Stimulated activated naive B cell treated with anti-CD40 and anti-IgM and Interleukin-4, amounts not matched to agents 10 μg/mL and 1 μg/mL and 100 μg/mL, for 72 hours (primary cell): ENCODE measurements around the gene FAM200C.
"Not testable (repeated sequence)": the region's sequence is repeated elsewhere in the genome, so short reads cannot be mapped to it uniquely, and the experiment has no call there.

Source experiments
- ATAC-seq, 2 donors: fragments of 150-1000 bp; cut with Tn5 transposase; replicated peaks; 2 replicates each; pipeline ENCODE4 v1.10.0; 2021; ENCODE audit warnings: moderate library complexity in 1 of 2
- DNase-seq: peaks from one replicate; pipeline ENCODE4 v3.0.0; 2021
- H3K27ac Mint-ChIP-seq: one replicate; pipeline ENCODE4 v1.8.0; 2022; ENCODE audit warnings: mild to moderate bottlenecking, mixed read lengths
- H3K27me3 Mint-ChIP-seq, 2 donors: one replicate each; pipeline ENCODE4 v1.8.0; 2022; ENCODE audit warnings: mixed read lengths in 2 of 2
- H3K36me3 Mint-ChIP-seq, 2 donors: one replicate each; pipeline ENCODE4 v1.8.0; 2022; ENCODE audit warnings: mixed read lengths in 2 of 2, mild to moderate bottlenecking in 1 of 2
- H3K4me1 Mint-ChIP-seq, 2 donors: one replicate each; pipeline ENCODE4 v1.8.0; 2022; ENCODE audit warnings: mixed read lengths in 2 of 2, mild to moderate bottlenecking in 1 of 2
- H3K4me3 Mint-ChIP-seq, 2 donors: one replicate each; pipeline ENCODE4 v1.8.0; 2022; ENCODE audit warnings: mild to moderate bottlenecking in 2 of 2, mixed read lengths in 2 of 2, moderate library complexity in 1 of 2
- H3K9me3 Mint-ChIP-seq, 2 donors: one replicate each; pipeline ENCODE4 v1.8.0; 2022; ENCODE audit warnings: mixed read lengths in 2 of 2, mild to moderate bottlenecking in 1 of 2

The FAM200C gene

DNA sequence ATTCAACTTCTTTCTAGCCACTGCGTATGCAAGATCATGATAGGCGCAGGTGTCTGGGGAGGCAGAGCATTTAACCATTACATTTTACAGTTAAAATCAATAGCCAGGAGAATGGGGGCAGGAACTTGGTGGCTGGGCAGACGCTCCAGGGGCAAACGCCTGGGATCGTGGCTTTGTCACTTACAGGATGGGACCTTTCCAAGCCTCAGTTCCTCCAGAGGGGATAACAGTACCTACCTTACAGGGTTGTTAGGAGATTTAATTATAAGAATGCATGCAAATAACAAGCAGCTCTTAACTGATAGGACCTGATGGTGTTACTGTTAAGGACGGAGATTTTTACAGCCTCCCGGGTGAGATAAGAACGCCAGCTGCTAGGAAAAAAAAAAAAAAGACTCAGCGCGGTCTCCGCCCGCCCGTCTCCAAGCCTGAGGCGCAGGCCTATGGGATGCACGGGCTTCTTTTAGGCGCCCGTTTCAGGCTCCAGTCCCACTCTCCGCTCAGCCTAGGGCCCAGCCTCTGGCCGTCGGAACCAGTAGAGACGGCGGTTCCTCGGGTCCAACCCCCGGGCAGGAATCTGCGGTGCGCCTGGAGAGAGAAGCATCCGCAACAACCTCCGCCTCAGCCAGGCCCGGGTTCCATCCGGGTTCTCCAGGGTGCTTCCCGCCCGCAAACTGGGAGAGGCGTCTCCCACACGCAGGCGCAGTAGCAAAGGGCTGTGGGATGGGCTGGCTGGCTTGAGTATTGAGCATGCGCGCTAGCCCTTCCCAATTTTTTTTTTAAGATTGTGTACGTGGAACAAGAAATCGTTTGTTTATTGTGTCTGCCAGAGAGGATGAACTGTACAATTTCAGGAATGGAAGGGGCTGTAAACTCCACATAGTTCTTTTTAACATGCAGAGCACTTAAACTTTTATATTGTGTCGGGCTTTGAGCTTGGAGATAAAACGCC, at the start of gene FAM200C:
FAM200C (minus strand) TSS at position 653 of the 952 bp plus-strand sequence. CDS start 4,564 bp downstream, outside the sequence.
- DNase-seq (peak; percentile 71), ATAC-seq (peak; percentile 89 to 92)
- H3K36me3 Mint-ChIP-seq, result peaks cover 12 to 16% of the 10 kb centered on the region in 2 donors
- peak within 1 kb of the TSS; percentile 92 for H3K27ac Mint-ChIP-seq
- peak within 1 kb of the TSS; percentile 90 to 93 for H3K4me3 Mint-ChIP-seq
- no peaks in the 10 kb centered on the region for H3K27me3 Mint-ChIP-seq
- H3K9me3 Mint-ChIP-seq, result no peaks in the 10 kb centered on the region
- peaks cover 5 to 6% of the 10 kb centered on the region in 2 donors for H3K4me1 Mint-ChIP-seq

DNA sequence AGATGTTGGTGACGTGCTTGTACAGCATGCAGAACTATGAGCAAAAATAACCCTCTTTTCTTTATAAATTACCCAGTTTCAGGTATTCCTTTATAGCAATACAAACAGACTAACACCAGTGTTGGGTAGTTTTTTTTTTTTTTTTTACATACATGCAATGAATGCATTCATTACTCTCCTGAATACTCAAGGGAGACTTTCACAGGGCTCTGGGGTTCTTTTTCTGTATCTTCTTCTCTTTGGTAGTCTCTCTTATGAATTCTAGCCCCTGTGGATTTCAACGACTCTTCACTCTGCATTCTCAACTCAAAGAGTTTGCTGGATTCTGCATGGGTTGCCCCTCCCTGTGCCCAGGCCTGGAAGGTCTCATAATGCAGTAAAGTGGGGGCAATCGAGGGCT, 49.6 kb upstream of the FAM200C start:
- H3K4me3 Mint-ChIP-seq, result no peak overlapping the region
- H3K27me3 Mint-ChIP-seq, result peaks cover 13 to 14% of the 10 kb centered on the region in 2 donors
- H3K4me1 Mint-ChIP-seq, result peaks cover 17 to 42% of the 10 kb centered on the region in 2 donors
- peaks cover 0 to 12% of the 10 kb centered on the region in 2 donors for H3K36me3 Mint-ChIP-seq
- ATAC-seq (no peak), DNase-seq (no peak)
- no peak overlapping the region for H3K27ac Mint-ChIP-seq
- H3K9me3 Mint-ChIP-seq, result peaks cover 3 to 5% of the 10 kb centered on the region in 2 donors

DNA sequence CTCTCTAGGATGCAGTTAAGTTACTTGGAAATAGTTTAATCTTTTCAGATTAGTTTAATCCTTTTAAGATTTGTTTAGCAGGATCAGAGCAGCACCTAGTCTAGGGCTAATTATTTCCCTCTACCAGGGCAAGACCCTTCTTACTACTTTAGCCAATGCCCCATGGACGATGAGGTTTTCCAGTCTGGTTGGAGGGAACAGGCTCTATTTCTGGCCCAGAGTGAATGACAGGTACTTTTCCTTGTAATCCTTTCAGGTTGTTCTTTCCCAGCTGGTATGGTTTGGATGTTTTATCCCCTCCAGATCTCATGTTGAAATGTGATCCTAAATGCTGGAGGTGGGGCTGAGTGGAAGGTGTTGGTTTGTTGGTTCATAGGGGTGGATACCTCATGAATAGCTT, 49.0 kb upstream of the FAM200C start:
- peaks cover 0 to 14% of the 10 kb centered on the region in 2 donors for H3K36me3 Mint-ChIP-seq
- no peak overlapping the region for H3K4me3 Mint-ChIP-seq
- peaks cover 8 to 10% of the 10 kb centered on the region in 2 donors for H3K27me3 Mint-ChIP-seq
- ATAC-seq (no peak), DNase-seq (no peak)
- no peak overlapping the region for H3K27ac Mint-ChIP-seq
- peaks cover 3 to 5% of the 10 kb centered on the region in 2 donors for H3K9me3 Mint-ChIP-seq
- peaks cover 18 to 41% of the 10 kb centered on the region in 2 donors for H3K4me1 Mint-ChIP-seq

DNA sequence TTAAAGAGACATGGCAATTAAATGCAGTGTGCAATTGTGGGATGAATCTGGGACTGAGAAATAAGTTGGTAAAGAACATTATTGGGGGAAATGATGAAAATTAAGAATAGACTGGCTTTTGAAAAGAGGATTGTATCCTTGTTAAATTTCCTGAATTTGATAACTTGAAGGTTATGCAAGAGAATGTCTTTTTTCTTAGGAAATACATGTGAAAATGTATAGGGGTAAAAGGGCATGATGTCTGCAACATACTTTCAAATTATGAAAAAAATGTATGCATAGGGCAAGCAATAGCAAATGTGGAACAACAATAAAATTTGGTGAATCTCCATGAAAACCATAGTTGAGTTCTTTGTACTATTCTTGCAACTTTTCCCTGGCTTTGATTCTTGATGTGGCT, 45.9 kb upstream of the FAM200C start:
- peaks cover 24 to 55% of the 10 kb centered on the region in 2 donors for H3K4me1 Mint-ChIP-seq
- ATAC-seq (no peak), DNase-seq (no peak)
- no peaks in the 10 kb centered on the region for H3K27me3 Mint-ChIP-seq
- H3K27ac Mint-ChIP-seq, result no peak overlapping the region
- H3K9me3 Mint-ChIP-seq, result peaks cover 3 to 5% of the 10 kb centered on the region in 2 donors
- H3K36me3 Mint-ChIP-seq, result peaks cover 0 to 15% of the 10 kb centered on the region in 2 donors
- H3K4me3 Mint-ChIP-seq, result no peak overlapping the region

DNA sequence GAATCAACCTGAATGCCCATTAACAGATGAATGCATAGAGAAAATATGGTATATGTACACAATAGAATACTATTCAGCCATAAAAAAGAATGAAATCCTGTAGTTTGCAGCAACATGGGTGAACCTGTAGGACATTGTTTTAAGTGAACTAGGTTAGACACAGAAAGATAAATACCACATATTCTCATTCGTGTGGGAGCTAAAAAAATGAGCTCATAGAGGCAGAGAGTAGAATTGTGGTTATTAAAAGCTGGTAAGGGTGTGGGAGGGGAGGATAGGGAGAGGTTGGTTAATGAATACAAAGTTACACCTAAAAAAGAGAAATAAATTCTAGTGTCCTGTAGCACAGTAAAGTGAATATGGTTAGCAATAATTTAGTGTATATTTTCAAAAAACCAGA, 45.3 kb upstream of the FAM200C start:
- Mint-ChIP-seq H3K27ac (no peak overlapping the region), H3K4me3 (no peak overlapping the region), H3K9me3 (peaks cover 3 to 5% of the 10 kb centered on the region in 2 donors), H3K27me3 (no peaks in the 10 kb centered on the region), H3K4me1 (peaks cover 24 to 50% of the 10 kb centered on the region in 2 donors), H3K36me3 (peaks cover 0 to 15% of the 10 kb centered on the region in 2 donors)
- peak; percentile 38 for ATAC-seq
- DNase-seq, result no peak

DNA sequence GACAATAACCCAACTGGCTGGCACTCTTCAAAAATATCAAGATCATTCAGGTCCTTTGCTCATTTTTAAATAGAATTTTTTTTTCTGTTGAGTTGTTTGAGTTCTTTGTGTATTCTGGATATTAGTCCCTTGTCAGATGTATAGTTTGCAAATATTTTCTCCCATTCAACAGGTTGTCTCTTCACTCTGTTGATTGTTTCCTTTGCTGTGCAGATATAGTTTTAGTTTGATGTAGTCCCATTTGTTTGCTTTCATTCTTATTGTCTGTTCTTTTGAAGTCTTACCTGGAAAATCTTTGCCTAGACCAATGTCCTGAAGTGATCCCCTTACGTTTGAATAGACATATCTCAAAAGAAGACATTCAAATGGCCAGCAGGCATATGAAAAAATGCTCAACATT, 44.6 kb upstream of the FAM200C start:
- Mint-ChIP-seq H3K4me3 (no peak overlapping the region), H3K36me3 (peaks cover 0 to 11% of the 10 kb centered on the region in 2 donors), H3K27me3 (no peaks in the 10 kb centered on the region), H3K9me3 (peaks cover 0 to 1% of the 10 kb centered on the region in 2 donors), H3K4me1 (peaks cover 24 to 43% of the 10 kb centered on the region in 2 donors), H3K27ac (no peak overlapping the region)
- no peak for DNase-seq
- no peak for ATAC-seq

DNA sequence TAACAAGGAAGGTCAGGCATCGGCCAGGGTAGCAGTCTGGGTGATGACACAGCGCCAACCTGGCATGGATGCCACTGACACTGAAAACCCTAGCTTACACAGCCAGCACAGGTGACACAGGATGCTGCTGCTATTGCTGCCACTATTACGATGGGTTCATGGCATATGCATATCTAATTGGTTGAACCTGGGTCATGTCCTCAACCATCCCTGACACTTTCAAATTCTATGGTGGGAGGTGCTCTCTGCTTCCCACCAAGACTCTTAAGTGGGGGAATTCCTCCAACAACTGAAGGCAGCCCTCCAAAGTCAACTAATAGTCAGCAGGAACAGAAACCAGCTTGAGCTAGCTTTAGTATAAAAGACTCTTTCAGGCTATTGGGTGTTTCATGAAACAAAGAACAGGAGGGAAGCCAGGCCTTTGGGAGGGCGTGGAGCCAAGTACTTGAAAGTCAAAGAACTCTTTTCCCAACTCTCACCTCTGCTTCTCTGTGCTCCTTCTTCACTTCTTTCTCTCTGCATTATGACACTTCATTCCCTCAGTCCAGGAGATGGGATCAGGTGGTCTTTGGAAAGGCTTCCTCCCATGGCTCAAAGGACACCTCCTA, 43.1 kb upstream of the FAM200C start:
- no peak overlapping the region for H3K4me3 Mint-ChIP-seq
- peaks cover 33 to 55% of the 10 kb centered on the region in 2 donors for H3K4me1 Mint-ChIP-seq
- no peak for ATAC-seq
- no peak for DNase-seq
- no peaks in the 10 kb centered on the region for H3K9me3 Mint-ChIP-seq
- H3K27me3 Mint-ChIP-seq, result no peaks in the 10 kb centered on the region
- H3K27ac Mint-ChIP-seq, result no peak overlapping the region
- peaks cover 0 to 7% of the 10 kb centered on the region in 2 donors for H3K36me3 Mint-ChIP-seq

DNA sequence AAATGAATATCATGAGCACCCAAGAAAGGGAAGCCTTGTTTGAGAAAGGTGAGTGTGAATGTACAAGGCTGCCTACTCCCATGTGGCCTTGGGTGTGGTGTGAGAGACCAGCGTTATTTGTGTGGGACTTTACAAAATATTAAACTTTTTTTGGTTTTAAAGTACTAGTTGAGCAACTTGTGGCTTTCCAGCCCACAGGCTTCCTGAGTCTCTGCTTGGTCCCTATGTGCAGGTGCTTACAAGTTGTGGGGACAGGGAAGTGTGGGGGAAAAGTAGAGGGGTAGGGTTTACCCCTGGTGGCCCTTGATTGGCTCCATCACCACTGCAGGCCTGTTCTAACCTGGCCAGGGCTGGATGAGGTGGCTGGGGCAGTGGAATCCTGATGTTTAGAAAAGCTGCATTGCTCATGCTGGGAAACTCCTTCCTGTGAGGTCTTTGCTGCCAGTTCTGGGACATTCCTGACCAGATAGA, 41.5 kb upstream of the FAM200C start:
- H3K9me3 Mint-ChIP-seq, result no peaks in the 10 kb centered on the region
- ATAC-seq (no peak), DNase-seq (no peak)
- H3K27me3 Mint-ChIP-seq, result no peaks in the 10 kb centered on the region
- peaks cover 0 to 3% of the 10 kb centered on the region in 2 donors for H3K36me3 Mint-ChIP-seq
- peaks cover 37 to 60% of the 10 kb centered on the region in 2 donors for H3K4me1 Mint-ChIP-seq
- H3K4me3 Mint-ChIP-seq, result no peak overlapping the region
- no peak overlapping the region for H3K27ac Mint-ChIP-seq

DNA sequence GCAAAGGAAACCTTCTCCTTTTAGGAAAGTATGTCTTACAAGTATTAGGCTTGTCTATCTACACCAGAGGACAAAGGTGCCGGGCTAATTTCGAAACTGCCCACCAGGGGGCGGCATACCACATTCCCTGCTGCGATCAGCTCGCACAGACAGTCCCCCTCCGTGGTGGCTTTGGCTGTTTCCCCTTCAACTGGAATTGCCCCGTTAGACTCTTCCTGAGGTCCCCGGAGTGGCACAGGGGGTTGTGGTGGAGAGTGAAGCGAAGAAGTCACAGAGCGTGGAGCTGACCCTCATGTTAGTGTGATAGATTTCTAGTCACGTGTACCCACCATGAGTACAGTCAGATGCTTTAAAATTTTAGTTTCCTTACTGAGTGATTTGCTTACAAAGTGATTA, 39.3 kb upstream of the FAM200C start:
- ATAC-seq, result peak; percentile 77 to 79
- no peaks in the 10 kb centered on the region for H3K27me3 Mint-ChIP-seq
- H3K36me3 Mint-ChIP-seq, result peaks cover 0 to 3% of the 10 kb centered on the region in 2 donors
- peak overlapping the region; percentile 84 to 89 for H3K4me3 Mint-ChIP-seq
- peak overlapping the region; percentile 93 for H3K27ac Mint-ChIP-seq
- peaks cover 46 to 81% of the 10 kb centered on the region in 2 donors for H3K4me1 Mint-ChIP-seq
- no peaks in the 10 kb centered on the region for H3K9me3 Mint-ChIP-seq
- DNase-seq, result peak; percentile 78

DNA sequence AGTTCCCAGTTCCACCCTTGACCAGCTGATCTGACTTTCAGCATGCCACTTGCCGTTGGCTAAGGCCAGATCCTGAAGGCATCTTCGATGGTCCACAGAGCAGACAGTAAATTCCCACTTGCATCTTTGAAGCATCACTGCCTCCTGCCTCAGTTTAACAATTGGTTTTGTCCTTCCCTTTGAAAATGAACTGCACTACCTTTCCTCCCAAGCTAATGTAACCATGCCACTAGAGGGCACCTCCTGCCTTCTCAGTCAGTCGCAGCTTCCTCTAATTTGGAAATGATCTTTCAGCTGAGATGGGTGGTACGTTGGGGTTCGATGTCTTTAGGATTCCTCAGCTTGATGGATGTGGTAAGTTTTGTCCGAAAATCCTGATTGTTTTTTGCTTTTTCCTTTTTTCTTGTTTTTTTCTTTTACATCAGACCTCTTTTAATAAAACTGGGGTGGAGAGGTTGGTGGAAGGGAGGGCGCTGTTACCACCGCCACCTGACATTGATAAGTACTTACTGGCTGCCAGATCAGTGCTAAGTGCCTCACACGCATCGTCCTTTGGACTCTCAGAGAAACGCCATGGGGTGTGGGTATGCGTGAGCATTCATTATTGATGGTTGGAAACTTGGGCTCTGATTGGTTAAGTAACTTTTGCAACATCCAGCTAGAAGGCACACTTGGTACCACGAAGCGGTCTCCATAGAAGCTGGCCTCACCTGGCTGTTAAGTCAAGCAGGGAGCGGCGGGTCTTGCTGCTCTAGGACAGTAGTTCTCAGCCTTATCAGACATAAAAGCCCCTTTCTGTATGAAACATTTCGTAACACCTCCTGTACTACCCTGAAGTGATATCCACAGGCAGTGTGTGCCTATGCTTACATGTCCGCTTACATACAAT, 38.7 kb upstream of the FAM200C start:
- H3K4me3 Mint-ChIP-seq, result peak overlapping the region; percentile 84 to 89
- H3K27me3 Mint-ChIP-seq, result no peaks in the 10 kb centered on the region
- peaks cover 49 to 81% of the 10 kb centered on the region in 2 donors for H3K4me1 Mint-ChIP-seq
- no peaks in the 10 kb centered on the region for H3K36me3 Mint-ChIP-seq
- peak; percentile 52 for DNase-seq
- peak; percentile 51 to 56 for ATAC-seq
- no peaks in the 10 kb centered on the region for H3K9me3 Mint-ChIP-seq
- H3K27ac Mint-ChIP-seq, result peak overlapping the region; percentile 93

DNA sequence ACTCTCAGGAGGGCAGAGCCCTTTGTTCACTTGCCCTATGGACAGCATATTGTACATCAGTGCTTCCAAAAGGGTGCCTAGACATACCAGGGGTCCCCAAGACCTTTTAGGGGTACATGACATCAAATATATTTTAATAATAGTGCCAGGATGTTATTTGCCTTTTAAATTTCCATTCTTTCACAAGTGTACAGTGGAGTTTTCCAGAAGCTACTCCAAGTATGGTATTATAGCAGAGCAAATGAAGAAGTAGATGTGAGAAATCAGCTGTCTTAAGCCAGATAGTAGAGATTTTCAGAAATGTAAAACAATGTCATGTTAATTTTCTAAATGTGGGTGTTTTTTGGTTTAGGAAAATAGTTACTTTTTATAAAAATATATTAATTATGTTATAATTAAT, 37.4 kb upstream of the FAM200C start:
- ATAC-seq (no peak), DNase-seq (no peak)
- Mint-ChIP-seq H3K9me3 (no peaks in the 10 kb centered on the region), H3K4me1 (peaks cover 50 to 81% of the 10 kb centered on the region in 2 donors), H3K27me3 (no peaks in the 10 kb centered on the region), H3K4me3 (no peak overlapping the region), H3K27ac (no peak overlapping the region), H3K36me3 (no peaks in the 10 kb centered on the region)

DNA sequence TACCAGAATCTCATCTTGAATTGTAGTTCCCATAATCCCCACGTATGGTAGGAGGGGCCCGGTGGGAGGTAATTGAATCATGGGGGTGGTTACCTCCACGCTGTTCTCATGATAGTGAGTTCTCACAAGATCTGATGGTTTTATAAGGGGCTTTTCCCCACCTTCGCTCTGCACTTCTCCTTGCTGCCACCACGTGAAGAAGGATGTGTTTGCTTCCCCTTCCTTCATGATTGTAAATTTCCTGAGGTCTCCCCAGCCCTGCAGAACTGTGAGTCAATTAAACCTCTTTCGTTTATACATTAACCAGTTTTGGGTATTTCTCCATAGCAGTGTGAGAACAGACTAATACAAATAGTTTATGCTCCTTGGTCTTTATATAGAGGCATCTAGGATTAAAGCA, 36.8 kb upstream of the FAM200C start:
- DNase-seq, result peak; percentile 33
- H3K9me3 Mint-ChIP-seq, H3K36me3 Mint-ChIP-seq, H3K4me3 Mint-ChIP-seq, H3K27me3 Mint-ChIP-seq, ATAC-seq: not testable (repeated sequence)
- Mint-ChIP-seq H3K27ac (peak overlapping the region; percentile 11), H3K4me1 (peaks cover 52 to 80% of the 10 kb centered on the region in 2 donors)

DNA sequence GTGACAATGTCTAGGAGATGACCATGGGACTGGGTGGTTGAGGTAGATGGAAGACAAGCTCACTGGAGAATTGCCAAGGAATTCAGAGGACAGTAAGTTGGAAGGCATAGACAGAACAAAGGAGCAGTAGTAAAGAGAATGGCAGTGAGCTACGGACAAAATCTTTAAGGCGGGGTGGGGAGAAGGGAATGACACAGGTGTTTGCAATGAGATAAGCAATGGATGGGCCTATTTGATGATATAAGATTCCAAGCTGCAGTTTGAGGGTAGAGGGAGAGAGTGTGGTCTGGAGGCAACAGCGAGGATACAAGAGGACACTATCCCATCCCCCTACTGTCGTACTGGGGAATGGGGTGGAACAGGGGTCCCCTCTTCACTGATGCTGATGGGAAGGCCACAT, 36.2 kb upstream of the FAM200C start:
- ATAC-seq (no peak), DNase-seq (no peak)
- peak overlapping the region in 1 of 2 donors; percentile 14 for H3K4me3 Mint-ChIP-seq
- H3K9me3 Mint-ChIP-seq, result no peaks in the 10 kb centered on the region
- H3K36me3 Mint-ChIP-seq, result peaks cover 0 to 3% of the 10 kb centered on the region in 2 donors
- H3K4me1 Mint-ChIP-seq, result peaks cover 48 to 73% of the 10 kb centered on the region in 2 donors
- H3K27ac Mint-ChIP-seq, result no peak overlapping the region
- H3K27me3 Mint-ChIP-seq, result no peaks in the 10 kb centered on the region

DNA sequence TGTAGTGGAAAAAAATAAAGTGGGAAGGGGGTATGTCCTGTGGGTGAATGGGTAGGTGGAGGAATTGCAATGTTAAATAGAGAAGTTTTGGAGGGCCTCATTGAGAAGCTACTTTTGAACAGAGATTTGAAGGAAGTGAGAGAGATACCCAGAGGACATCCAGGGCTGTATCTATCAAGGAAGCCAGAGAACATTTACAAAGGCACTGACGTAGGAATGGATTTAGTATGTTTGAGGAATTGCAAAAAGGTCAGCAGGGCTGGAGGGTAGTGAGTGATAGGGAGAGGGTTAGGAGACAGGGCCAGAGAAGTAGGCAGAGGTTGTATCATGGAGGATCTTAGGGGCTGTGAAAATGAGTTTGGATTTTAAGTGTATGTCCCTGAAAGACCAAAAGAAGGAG, 35.7 kb upstream of the FAM200C start:
- Mint-ChIP-seq H3K27me3 (no peaks in the 10 kb centered on the region), H3K4me1 (peaks cover 48 to 69% of the 10 kb centered on the region in 2 donors), H3K4me3 (peak overlapping the region in 1 of 2 donors; percentile 14), H3K9me3 (no peaks in the 10 kb centered on the region), H3K27ac (peak overlapping the region; percentile 14), H3K36me3 (peaks cover 0 to 3% of the 10 kb centered on the region in 2 donors)
- ATAC-seq (no peak), DNase-seq (no peak)
